ENCODE measurements around the gene AP5Z1.

Gene AP5Z1

GRCh38 chr7:4766666-4767519, 8.5 kb upstream of the AP5Z1 start:
- DNase-seq (ENCODE audit: low spot score), result no peak

- no peak for DNase-seq (ENCODE audit: low spot score)
These were observed 6.5 kb upstream of the AP5Z1 start for GRCh38 chr7:4768597-4769569.

- no peak for DNase-seq (ENCODE audit: low spot score)
These were observed 5.7 kb upstream of the AP5Z1 start for GRCh38 chr7:4769761-4770160.

- no peak for DNase-seq (ENCODE audit: low spot score)
These were observed 4.5 kb upstream of the AP5Z1 start for GRCh38 chr7:4770886-4771285.

- no peak for DNase-seq (ENCODE audit: low spot score)
These were observed 3.7 kb upstream of the AP5Z1 start for GRCh38 chr7:4771737-4772136.

GRCh38 chr7:4772306-4772705, 3.1 kb upstream of the AP5Z1 start:
- no peak for DNase-seq (ENCODE audit: low spot score)

GRCh38 chr7:4774007-4774406, 1.4 kb upstream of the AP5Z1 start:
- DNase-seq (ENCODE audit: low spot score), result no peak

GRCh38 chr7:4774658-4775249, 669 bp upstream of the AP5Z1 start:
- no peak for DNase-seq (ENCODE audit: low spot score)

GRCh38 chr7:4775848-4776623, 613 bp downstream of the AP5Z1 start:
- DNase-seq (ENCODE audit: low spot score), result no peak

GRCh38 chr7:4779118-4779517, 3.7 kb downstream of the AP5Z1 start:
- no peak for DNase-seq (ENCODE audit: low spot score)

- DNase-seq (ENCODE audit: low spot score), result no peak
These were observed 6.1 kb downstream of the AP5Z1 start for GRCh38 chr7:4781366-4782069.

- no peak for DNase-seq (ENCODE audit: low spot score)
These were observed 7.2 kb downstream of the AP5Z1 start for GRCh38 chr7:4782333-4783291.

- DNase-seq (ENCODE audit: low spot score), result no peak
These were observed 7.8 kb downstream of the AP5Z1 start for GRCh38 chr7:4783292-4783652.

- DNase-seq (ENCODE audit: low spot score), result no peak
These were observed 8.4 kb downstream of the AP5Z1 start for GRCh38 chr7:4783762-4784351.

- no peak for DNase-seq (ENCODE audit: low spot score)
These were observed 9.4 kb downstream of the AP5Z1 start for GRCh38 chr7:4784799-4785198.

GRCh38 chr7:4785371-4785770, 9.9 kb downstream of the AP5Z1 start:
- no peak for DNase-seq (ENCODE audit: low spot score)

GRCh38 chr7:4786015-4786414, 10.6 kb downstream of the AP5Z1 start:
- no peak for DNase-seq (ENCODE audit: low spot score)

- no peak for DNase-seq (ENCODE audit: low spot score)
These were observed 12.1 kb downstream of the AP5Z1 start for GRCh38 chr7:4787541-4787940.

GRCh38 chr7:4787947-4788626, 12.7 kb downstream of the AP5Z1 start:
- DNase-seq (ENCODE audit: low spot score), result no peak
